CD4-positive, alpha-beta T cell treated with Interleukin-4 for 1 hour (primary cell): ENCODE data around the gene DCAF15.

Source experiments
- DNase-seq, 2 donors: peaks; one replicate each; pipeline ENCODE4 v3.0.0-alpha.2; 2020 to 2022

DCAF15 gene

DNA sequence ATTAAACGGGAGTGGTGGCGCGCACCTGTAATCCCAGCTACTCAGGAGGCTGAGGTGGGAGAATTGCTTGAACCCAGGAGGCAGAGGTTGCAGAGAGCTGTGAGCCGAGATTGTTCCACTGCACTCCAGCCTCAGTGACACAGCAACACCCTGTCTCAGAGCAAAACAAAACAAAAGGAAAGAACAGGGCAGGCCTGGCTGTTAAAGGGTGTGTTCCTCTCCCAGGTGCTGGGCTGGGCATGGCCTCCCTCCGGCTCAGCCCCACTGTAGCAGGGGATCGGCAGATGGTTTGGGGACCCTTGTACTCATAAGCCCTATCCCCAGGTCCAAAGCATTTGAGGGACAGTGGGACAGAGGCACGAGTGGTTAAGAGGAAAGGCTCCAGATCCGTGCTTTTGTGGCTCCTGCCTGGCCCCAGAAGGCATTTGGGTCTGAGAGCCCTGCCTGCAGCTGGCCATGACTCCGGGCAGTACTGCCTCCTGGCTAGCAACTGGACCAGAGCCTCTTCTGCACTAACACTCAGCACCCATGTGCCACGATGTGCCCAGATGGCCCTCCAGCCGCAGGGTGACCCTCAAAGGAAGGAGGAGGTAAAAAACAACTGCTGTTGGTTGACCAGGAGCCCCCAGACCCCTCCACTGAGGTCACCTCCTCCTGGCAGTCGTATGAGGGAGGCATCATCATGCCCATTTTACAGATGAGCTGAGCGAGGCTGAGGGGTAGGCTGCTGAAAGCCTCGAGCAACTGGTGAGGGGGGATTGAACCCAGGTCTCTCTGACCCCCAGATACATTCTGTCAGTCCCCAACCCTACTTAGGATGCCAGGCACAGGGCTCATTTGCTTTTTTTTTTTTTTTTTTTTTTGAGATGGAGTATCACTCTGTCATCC lies 43.8 kb downstream of the DCAF15 start:
- no peak for DNase-seq

DNA sequence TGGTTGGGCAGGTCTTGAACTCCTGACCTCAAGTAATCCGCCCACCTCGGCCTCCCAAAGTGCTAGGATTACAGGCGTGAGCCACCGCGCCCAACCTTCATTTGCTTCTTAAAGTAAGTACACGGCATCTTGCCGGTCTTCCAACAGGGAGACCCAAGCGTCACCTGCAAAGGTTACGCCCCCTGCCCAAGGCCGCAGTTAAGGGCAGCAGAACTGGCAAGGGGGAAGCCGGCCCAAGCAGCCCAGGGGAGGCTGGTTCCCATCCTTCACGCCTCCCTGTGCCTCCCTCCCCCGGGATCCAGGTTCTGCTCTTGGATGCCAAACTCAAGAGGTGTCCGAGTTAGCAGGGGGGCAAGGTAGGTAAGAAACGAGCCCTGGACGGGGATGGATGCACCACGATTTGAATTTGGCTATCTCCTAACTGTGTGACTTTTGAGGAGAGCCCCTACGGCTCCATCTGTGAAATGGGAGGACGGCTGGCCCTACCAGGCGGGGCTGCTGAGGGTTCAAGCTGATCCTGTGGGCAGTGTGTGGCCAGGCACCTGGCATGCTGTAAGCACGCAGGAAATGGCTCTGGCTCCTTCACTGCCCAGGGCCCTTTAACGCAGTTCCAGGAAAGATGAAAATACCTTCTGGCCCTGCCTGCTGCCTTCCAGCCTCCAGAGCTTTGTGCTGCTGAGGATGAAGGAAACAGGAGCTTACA lies 44.8 kb downstream of the DCAF15 start:
- DNase-seq: no peak

DNA sequence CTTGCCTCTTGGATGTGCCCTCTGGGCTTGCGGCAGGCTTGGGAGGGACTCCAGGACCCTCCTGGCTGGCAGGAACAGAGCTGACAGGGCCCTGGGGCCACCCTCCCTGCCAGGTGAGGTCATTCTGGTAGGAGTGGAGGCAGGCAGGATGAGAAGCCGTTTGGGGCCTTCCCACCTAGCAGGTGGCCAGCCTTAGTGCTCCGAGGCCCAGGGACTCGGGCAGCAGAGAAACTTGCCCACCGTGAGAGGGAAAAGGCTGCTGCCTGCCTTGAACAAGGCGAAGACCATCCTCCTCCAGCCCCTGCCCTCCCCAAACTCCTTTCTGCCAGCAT lies 45.3 kb downstream of the DCAF15 start:
- no peak for DNase-seq

DNA sequence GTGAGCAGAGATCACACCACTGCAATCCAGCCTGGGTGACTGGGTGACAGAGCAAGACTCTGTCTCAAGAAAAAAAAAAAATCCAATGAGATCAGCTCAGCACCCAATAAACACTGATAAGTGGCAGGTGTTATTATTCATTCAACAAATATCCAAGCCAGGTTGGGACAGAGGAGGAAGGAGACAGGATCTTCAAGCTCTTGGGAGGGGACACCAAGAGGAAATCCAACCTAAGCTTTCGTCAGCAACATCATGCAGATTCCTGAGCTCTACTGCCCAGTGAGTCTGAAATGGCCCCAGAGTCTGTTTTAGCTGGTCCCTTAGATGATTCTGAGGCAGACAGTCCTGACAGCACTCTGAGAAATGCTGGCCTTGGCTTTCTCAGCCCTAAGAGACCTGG lies 46.1 kb downstream of the DCAF15 start:
- DNase-seq: no peak

DNA sequence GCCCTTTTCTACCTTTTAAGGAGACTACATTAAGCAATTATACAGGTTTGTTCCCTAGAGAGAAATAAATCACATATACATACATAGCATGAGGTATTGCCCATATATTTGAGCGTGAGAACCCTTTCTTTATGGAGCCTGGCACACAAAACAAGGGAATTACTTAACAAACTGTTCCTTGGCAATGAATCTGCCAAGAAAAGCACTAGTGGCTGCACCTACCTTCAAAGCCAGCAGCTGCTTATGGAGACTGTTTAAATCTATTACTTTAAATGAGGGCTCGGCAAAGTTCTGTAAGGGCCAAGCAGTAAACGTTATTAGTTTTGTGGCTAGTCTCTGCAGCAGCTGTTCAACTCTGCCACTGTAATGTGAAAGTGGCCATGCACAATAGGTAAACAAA lies 46.8 kb downstream of the DCAF15 start:
- no peak for DNase-seq

DNA sequence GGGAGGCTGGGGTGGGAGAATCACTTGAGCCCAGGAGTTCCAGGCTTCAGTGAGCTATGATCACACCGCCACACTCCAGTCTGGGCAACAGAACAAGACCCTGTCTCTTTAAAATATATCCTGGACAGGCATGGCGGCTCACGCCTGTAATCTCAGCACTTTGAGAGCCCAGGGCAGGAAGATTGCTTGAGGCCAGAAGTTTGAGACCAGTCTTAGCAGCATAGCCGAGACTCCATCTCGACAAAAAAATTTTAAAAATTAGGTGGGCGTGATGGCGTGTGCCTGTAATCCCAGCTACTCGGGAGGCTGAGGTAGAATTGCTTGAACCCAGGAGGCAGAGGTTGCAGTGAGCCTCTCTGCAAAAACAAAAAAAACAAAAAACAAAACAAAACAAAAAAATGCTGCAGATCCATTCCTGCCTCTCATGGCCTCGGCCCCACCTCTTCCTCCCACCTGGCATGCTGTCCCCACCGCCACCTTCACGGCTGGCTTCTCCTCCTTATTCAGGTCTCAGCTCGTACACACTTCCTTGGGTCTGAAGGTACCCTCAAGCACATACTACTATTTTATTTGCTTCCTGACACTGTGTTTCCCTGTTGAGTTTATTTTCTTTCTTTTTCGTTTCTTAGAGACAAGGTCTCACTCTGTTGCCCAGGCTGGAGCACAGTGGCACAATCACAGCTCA lies 48.5 kb downstream of the DCAF15 start:
- no peak for DNase-seq

DNA sequence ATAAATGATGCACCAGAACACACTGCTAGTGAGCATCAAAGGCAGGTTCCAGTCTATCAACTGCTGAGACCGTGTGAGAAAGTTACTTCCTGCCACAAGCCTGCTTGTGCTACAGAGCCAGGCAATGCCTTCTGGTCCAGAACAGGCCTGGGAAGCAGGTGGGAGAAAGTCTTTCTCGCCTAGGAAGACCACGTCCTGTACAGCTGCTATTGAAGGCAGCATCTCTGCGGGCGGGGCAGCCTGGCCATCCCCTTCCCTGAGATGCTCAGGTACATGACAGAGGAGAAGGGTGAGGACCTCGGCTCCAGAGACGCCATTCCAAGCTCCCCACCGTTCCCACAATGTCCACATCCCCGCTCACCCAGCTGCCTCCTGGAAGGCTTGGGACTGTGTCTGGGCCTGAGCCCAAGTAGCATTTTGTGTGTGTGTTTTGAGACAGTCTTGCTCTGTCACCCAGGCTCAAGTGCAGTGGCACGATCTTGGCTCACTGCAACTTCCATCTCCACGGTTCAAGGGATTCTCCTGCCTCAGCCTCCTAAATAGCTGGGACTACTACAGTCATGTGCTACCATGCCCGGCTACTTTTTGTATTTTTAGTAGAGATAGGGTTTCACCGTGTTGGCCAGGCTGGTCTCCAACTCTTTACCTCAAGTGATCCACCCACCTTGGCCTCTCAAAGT lies 50.4 kb downstream of the DCAF15 start:
- peak; percentile 54 to 67 for DNase-seq

DNA sequence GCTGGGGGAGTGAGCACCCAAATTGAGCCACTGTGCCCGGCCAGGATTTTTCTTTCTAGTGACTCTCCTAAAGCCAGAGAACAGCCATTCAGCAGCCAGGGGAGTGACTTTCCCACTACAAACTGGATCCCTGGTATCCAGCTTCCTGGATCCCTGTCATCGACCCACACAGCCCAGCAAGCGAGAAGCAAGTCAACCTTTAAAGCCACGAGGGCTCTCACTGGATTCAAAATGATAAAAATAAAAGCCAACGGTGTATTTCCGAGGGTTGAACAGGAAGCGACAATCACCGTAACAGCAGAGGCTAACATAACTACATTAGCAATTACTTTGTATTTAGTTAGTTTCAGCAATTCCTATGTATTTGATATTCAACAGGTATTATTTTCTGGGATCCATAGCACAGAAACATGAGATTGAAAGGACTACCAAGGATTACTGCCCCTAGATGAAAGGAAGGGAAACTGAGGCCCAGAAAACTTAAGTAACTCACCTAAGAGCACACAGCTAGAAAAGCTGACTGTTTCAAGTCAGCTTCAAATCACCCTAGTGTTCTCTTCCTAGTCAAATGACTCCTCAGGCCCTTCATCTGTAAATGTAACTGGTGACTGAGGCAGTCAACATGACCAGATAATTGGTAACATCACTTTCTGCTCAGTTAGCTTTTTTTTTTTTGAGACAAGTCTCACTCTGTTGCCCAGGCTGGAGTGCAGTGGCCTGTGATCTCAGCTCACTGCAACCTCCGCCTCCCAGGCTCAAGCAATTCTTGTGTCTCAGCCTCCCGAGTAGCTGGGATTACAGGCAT lies 51.1 kb downstream of the DCAF15 start:
- peak in 1 of 2 donors; percentile 56 for DNase-seq

DNA sequence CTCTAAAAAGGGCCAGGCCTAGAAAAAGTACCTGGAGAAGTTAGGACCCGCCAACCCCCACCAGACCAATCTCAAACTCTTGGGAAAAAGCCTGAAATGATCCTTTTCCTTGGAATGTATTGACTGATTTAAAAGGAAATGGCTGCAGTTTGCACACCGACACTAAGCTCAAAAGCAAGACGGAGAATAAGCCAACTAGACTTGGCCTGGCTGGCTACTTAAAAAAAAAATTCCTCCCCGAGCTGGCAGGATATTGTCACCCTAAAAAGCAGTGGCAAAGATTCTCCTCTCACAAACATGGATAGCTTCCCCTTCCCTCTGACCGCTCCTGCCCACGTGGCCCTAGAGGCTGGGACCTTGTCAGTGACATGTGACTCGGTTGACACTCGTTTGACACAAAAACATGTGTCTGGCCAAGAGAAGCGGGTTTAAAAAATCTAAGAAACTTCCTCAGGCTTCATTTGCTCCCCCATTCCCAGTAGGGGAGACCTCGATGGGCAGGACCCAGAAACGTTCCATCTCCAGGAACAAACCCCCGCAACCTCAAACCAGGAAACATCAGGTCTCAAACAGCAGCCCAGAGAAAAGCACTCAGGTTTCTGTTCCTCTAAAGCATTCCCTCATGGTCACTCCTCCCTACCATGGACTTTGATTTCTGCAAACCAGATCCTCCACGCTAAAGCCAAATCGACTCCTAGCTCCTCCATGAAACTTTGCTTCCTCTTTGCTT lies 52.5 kb downstream of the DCAF15 start:
- peak; percentile 27 to 57 for DNase-seq

DNA sequence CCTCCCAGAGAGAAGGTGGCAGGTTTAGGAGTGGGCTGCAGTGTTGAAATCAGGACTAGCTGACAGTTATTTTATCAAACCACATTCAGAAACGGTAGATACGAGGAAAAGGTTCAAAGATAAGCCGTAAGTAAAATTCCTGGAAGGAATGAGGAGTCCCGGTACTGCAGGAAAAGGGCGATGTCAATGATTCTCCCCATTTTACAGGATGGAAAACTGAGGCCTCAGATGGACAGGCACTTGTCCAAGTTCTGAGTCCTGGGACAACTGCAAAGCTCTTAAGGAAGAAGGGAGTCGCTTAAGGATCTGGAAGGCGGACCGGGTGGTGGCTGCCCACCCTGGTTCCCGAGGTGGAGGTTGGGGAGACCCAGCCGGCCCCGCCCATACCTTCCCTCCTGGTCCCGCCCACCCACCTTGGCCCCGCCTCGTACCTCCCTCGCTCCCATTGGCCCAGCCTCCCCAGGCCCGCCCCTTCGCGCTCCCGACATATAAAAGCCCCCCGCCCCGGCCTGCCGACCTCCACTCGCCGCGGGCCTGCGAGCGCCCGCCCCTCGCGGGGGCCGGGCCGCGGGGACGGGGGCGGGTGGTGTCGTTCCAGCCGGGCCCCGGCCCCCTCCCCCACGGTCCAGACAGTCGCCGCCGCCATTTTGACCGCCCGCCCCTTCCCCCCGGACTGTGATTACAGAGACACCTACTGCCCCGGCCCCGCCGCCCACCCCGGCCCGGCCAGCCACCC lies 53.2 kb downstream of the DCAF15 start:
- DNase-seq: peak; percentile 93 to 95

DNA sequence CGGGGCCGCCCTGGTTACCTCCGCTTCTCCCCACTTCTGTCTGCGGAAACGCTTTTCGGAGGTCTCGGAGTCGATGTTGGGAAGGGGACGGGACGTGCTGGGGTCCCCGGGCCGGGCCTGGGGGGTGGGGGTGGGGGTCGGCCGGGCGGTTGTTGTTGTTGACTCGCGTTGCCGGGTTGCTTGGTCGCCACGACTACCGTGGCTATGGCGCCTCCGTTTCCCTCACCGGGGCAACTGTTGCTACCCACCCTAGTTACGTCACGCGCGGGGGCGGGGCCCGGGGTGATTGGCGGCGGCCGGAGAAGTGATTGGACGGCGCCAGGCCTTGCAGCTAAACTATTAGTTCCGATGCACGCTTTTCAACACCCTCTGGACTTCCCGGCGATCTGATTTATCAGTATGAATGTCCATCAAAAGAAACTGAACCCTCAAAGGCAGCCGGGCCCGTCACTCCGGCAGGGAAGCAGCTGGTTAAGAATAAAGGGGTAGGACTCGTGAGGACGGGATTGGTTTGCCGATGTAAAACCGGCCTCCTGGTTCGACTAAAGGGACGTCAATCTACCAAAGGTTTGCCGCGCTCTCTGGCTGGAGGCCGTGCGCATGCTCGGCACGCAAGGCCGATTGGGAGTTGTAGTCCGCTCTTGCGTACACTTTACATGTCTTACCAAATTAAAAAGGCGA lies 53.9 kb downstream of the DCAF15 start, which contains the start of gene RFX1:
TSS of gene RFX1 (minus strand) at position 236 of the 681 bp plus-strand sequence. CDS start 12,477 bp downstream, outside the sequence.
- peak; percentile 99 to 100 for DNase-seq

DNA sequence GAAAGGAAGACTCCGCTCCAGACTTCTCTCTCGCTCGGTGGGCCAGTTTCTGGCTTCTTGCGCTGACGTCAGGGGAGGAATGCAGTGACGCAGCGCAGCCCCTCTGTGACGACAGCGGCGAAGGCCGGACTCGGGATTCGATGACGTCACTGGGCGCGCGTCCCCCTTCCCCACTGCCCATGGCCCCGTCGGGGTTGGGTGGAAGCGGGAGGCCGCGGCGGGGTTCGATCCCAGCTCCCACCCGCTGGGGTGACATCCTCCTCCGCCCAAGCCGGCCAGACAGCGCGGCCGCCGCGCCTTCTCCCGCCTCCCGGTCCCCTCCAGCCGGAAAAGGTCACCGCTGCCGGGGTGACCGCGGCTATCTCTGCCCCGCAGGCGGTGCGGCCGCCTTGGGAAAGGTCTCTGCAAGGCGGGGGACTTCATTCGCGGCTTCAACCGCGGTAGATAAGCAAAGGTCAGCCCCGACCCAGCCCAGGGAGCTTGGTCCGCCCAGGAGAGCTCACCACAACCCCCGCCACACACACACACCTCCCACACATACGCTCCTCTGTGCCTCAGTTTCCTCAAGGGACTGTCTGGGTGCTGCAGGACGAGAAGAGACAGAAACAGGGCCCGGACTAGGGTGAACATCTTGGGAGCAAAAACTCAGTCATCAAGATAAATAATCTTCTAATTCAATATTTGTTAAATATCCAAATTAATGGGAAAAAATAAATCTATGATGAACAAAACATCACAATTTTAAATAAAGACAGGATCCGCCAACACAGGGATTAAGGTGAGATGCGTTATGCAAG lies 54.7 kb downstream of the DCAF15 start:
- DNase-seq: no peak
